ENCODE results near the gene CIZ1.

The CIZ1 gene

GRCh38 chr9:128214571-128215490, 23.5 kb upstream of the CIZ1 start:
- DNase-seq = no peak

- DNase-seq = no peak
Measured at GRCh38 chr9:128213746-128214497, 22.6 kb upstream of the CIZ1 start.

DNA sequence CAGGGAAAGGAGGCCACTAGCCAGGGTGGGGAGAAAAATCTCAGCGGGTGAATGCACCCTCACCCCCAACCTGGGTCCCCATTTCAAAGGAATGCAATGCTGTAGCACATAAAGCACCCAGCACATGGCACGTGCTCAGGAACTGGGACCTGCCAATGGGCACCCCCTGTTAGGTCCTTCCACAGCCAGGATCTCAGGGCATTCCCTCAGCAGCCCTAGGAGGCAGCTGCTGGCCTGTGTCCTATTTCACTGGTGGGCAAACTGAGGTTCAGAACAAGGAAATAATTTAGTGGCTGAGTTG, 20.6 kb upstream of the CIZ1 start:
- no peak for DNase-seq

DNA sequence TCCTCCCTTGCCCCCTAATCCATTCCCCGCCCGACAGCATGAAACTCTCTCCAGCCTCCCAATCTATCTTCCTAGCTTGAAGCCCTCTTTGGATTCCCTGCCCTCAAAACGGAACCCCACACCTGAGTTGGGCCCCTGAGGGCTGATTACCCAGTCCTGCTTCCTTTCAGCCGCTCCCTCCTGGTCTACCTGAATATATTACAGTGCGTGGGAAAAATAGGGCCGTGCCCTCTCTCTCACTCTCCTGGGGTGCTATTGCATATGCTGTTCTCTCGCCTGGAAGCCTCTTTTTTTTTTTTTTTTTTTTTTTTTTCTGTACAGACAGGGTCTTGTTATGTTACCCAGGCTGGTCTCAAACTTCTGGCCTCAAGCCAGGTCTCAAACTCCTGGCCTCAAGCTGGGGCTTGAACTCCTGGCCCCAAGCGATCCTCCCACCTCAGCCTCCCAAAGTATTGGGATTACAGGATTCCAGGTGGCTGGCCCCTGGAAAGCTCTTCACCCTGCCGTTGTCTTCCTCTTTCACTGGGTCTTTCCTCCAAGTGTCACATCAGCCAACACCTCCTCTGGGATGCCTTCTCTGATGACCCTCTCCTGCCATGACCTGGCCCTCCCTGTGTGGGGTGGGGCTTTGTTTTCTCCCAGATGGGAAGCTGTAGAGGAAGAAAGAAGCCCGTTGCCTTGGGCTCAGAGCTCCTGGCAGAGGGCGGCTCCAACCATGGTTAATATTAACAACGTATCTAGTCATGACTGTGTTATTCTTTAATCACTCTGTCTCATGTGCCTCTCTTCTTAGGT, 20.0 kb upstream of the CIZ1 start:
- DNase-seq = no peak

DNA sequence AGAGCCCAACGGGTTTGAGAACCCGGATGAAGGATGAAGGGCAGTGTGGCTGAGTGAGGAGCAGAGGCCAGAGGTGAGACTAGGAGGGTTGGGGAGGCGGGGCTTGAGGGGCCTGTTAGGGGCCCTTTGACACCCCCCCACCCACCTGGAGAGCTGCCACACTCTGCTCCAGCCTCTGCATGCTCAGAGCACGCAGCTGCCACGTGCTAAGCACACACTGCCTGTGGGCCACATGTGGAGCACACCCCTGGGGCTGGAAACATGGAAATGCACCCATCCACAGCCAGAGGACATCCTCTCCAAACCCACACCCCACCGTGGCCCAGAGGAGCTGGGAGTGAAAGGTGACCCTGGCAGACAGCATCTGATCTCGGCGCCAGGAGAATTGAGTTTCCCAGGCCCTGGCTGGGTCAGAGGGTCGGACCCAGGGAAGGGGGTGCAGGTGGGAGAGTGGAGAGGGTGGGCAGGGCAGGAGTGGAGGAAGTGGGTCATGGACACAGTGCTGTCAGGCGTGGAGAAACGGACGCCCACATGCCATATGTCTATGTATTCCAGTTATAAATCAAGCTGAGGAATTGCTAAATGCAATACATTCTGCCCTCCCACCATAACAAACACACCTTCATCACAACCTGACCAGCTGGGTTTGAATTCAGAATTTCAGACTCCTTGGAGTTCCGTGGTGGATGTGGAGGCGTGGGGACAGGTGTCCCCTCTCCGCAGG, 17.7 kb upstream of the CIZ1 start:
- DNase-seq = no peak

- no peak for DNase-seq
Measured at GRCh38 chr9:128208386-128208785, 17.0 kb upstream of the CIZ1 start.

GRCh38 chr9:128206916-128207910, 15.8 kb upstream of the CIZ1 start:
- no peak for DNase-seq

GRCh38 chr9:128206484-128206883, 15.1 kb upstream of the CIZ1 start:
- DNase-seq = no peak

DNA sequence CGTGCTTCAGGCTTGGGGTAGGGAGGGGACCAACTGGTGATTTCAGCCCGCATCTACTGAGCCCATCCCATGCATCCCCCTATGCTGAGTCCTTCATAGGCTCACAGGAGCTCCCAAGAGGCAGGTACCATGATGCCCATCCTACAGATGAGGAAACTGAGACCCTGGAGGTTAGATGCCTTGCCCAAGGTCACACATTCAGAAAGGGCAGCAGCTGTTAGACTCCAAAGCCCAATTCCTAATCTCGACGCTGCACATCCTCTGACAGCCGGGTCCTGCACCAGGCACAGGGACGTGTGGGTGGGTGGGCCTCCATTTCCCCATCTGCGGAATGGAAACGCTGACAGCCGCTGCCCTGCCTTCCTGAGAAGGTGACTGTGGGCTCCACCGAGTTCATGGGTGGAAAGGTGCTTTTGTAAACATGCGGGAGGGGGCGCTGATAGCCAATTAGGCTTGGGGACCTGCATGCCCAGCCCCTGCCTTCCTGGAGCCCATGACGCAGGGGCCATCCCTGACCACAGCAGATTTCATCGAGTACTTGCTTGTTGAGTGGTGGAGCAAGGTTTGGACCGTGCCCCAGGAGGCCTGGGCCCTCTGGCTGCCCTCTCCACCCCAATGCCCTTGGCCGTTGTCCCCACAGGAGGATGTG, 14.0 kb upstream of the CIZ1 start:
- no peak for DNase-seq

- no peak for DNase-seq
Measured at GRCh38 chr9:128204858-128205257, 13.5 kb upstream of the CIZ1 start.

GRCh38 chr9:128203707-128204551, 12.6 kb upstream of the CIZ1 start:
- DNase-seq = no peak

DNA sequence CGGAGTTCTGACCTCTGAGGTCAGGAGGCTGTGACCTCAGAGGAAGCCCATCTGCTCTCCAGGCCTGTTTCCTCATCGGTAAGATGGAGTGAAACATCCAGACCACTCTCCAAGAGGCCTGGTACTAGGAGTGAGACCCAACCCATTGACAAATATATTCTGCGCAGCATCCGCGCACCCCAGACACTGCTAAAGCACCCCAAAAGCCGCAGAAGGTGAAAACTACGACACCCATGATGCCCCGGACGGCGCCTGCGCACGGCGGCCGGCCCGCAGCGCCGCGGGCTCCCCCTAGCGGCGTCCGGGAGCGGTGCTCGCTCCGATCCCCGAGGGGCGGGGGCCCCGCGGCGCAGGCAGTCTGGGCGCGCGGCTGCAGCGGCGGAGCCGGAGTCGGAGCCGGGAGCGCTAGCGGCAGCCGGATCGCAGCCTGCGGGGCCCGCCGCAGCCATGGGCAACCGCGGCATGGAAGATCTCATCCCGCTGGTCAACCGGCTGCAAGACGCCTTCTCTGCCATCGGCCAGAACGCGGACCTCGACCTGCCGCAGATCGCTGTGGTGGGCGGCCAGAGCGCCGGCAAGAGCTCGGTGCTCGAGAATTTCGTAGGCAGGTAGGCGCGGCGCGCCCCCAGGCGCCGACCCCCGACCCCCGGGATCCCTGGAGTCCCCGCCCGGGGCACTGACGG, 11.8 kb upstream of the CIZ1 start, which contains the start of gene DNM1:
DNM1 (plus strand) TSS at position 356 of the 683 bp plus-strand sequence; CDS start at position 448, 92 bp downstream.
- DNase-seq = no peak

- DNase-seq = no peak
Measured at GRCh38 chr9:128202648-128203023, 11.3 kb upstream of the CIZ1 start.

GRCh38 chr9:128201441-128202369, 10.3 kb upstream of the CIZ1 start:
- no peak for DNase-seq

GRCh38 chr9:128193469-128194096, 2.2 kb upstream of the CIZ1 start:
- no peak for DNase-seq

DNA sequence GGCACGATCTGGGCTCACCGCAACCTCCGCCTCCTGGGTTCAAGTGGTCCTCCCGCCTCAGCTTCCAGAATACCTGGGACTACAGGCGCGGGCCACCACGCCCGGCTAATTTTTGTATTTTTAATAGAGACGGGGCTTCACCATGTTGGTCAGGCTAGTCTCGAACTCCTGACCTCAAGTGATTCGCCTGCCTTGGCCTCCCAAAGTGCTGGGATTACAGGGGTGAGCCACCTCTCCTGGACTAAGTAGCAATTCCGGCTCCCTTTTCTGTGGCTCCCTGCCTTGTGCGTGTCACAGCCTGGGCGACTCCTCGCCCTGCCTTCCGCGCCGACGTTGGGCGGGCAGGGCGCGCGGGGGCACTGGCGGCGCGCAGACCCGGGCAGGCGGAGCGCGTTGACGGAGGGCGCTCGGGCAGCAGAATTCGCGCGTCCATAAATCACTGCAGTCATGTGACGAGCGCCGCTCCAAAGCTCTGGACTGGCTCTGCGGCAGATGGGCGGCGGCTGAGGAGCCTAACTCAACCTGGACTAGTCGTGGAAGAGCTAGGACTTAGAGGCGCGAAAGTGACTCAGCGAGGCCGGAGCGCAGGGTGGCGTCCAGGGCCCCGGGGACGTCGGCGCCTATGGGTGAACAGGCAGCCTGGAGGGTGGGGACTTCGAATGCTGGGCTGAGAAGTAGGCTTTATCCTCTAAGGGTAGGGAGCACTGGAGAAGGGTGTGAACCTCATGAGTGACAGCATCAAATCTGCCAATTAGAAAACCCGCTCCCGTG, 1.4 kb upstream of the CIZ1 start:
- DNase-seq = no peak

Data from NCI-H2081 treated with DMSO at 0.1 percent for 48 hours (cell line).